A549 (cell line): Measurements from ENCODE around the gene DISC1. TPM values are rescaled to one million over a fixed set of nuclear protein-coding genes. Genes with fewer than 3 reads are reported as not detected.

Experiments used
- ATAC-seq, 2 experiments: fragments of 200-7000 bp in 1 of 2; fragments of >200 bp in 1 of 2; cut with Nextera tagmentation in 1 of 2; cut with Tn5 transposase in 1 of 2; 3 replicates each; pipeline versions ENCODE4 v1.8.0 to v1.9.1; 2018 to 2020; ENCODE audit warnings: mild to moderate bottlenecking in 1 of 2, moderate library complexity in 1 of 2
- CTCF ChIA-PET: fragments of 300-600 bp; sonication (Branson Sonifier 250); formaldehyde crosslinking; extraction: SDS; loops from one replicate; lab custom pipeline; 2021; ENCODE audit warnings: antibody characterized with exemption, inconsistent platforms; lab: Yijun Ruan, JAX
- POLR2A ChIA-PET: fragments of 350-600 bp; formaldehyde crosslinking; extraction: SDS; loops from one replicate; lab custom pipeline; 2021; ENCODE audit warnings: antibody characterized with exemption, inconsistent platforms; lab: Yijun Ruan, JAX
- DNase-seq, 2 experiments: peaks; one replicate each; pipeline versions ENCODE4 v3.0.0 to v3.0.0-alpha.2; 2011 to 2016; ENCODE audit warnings: low read depth in 1 of 2, low spot score in 1 of 2
- FAIRE-seq: peaks from 2 replicates; lab custom pipeline; 2011; peaks lifted over from hg19 to GRCh38; lab: Jason Lieb, UNC
- H3K27ac ChIP-seq, 2 experiments: fragments of >200 bp; sonication (Bioruptor Twin); formaldehyde crosslinking; 3 replicates each; pipeline ENCODE4 v1.5.1; 2016 to 2017
- H3K4me1 ChIP-seq: fragments of >200 bp; sonication (Bioruptor Twin); formaldehyde crosslinking; 3 replicates; pipeline ENCODE4 v1.6.1; 2016
- H3K4me2 ChIP-seq: fragments of >200 bp; sonication (Bioruptor Twin); formaldehyde crosslinking; 3 replicates; pipeline ENCODE4 v1.6.1; 2016
- H3K4me3 ChIP-seq: fragments of >200 bp; sonication (Bioruptor Twin); formaldehyde crosslinking; 3 replicates; pipeline ENCODE4 v1.5.1; 2016
- H3K9me3 ChIP-seq: fragments of >200 bp; sonication (Bioruptor Twin); formaldehyde crosslinking; 3 replicates; pipeline ENCODE4 v1.6.1; 2016
- ATOH8 ChIP-seq: fragments of 250-450 bp; sonication (Bioruptor Pico); IDR thresholded peaks from 2 replicates; pipeline ENCODE4 v1.5.0; 2020; ENCODE audit warnings: low read depth, mild to moderate bottlenecking, moderate library complexity
- CBX2 ChIP-seq: fragments of 200-600 bp; sonication (generic); IDR thresholded peaks from 2 replicates; pipeline ENCODE4 v1.6.1; 2016; ENCODE audit warnings: low read depth, mild to moderate bottlenecking, borderline replicate concordance
- CBX8 ChIP-seq: fragments of 200-600 bp; sonication (generic); IDR thresholded peaks from 2 replicates; pipeline ENCODE4 v1.6.1; 2016
- CHD2 ChIP-seq: fragments of 150-350 bp; IDR thresholded peaks from 2 replicates; pipeline ENCODE4 v1.6.1; 2014; ENCODE audit warnings: low read length; ENCODE audit not compliant: partially characterized antibody
- CHD4 ChIP-seq: fragments of 200-600 bp; sonication (generic); IDR thresholded peaks from 2 replicates; pipeline ENCODE4 v1.6.1; 2016; ENCODE audit warnings: antibody characterized with exemption, mild to moderate bottlenecking, borderline replicate concordance
- EHMT2 ChIP-seq: fragments of 200-600 bp; sonication (generic); IDR thresholded peaks from 2 replicates; pipeline ENCODE4 v1.6.1; 2016; ENCODE audit warnings: antibody characterized with exemption, low read depth, mild to moderate bottlenecking, moderate library complexity
- FOSL2 ChIP-seq, 2 experiments: fragments of 450-650 bp in 1 of 2; fragments of >200 bp in 1 of 2; sonication (Bioruptor Twin) in 1 of 2; formaldehyde crosslinking; IDR thresholded peaks; 2 replicates each; pipeline versions ENCODE4 v1.5.0 to v1.6.1; 2016 to 2020; ENCODE audit warnings: mild to moderate bottlenecking in 1 of 2, moderate library complexity in 1 of 2
- FOXS1 ChIP-seq: fragments of 250-450 bp; sonication (Bioruptor Pico); IDR thresholded peaks from 2 replicates; pipeline ENCODE4 v1.5.0; 2020; ENCODE audit warnings: mild to moderate bottlenecking, moderate library complexity
- HMGXB4 ChIP-seq: fragments of 250-450 bp; sonication (Bioruptor Pico); IDR thresholded peaks from 2 replicates; pipeline ENCODE4 v1.5.0; 2021; ENCODE audit warnings: mild to moderate bottlenecking, moderate library complexity, borderline replicate concordance
- HOXA7 ChIP-seq: fragments of 250-450 bp; sonication (Bioruptor Pico); IDR thresholded peaks from 2 replicates; pipeline ENCODE4 v1.5.0; 2020; ENCODE audit warnings: mild to moderate bottlenecking, moderate library complexity
- JUN ChIP-seq, 2 experiments: fragments of >200 bp; sonication (Bioruptor Twin); formaldehyde crosslinking; IDR thresholded peaks; 2 replicates in 1 of 2; 3 replicates in 1 of 2; pipeline ENCODE4 v1.6.1; 2016 to 2017
- MAX ChIP-seq: IDR thresholded peaks from 2 replicates; pipeline ENCODE4 v1.6.1; 2012
- PBX3 ChIP-seq: IDR thresholded peaks from 2 replicates; pipeline ENCODE4 v1.6.1; 2012
- PHF8 ChIP-seq: fragments of 200-600 bp; sonication (generic); IDR thresholded peaks from 2 replicates; pipeline ENCODE4 v1.6.1; 2016; ENCODE audit warnings: low read depth, mild to moderate bottlenecking, antibody characterized with exemption, moderate library complexity, borderline replicate concordance
- POLR2AphosphoS2 ChIP-seq: conservative IDR thresholded peaks from 2 replicates; pipeline ENCODE4 v1.6.1; 2012; ENCODE audit warnings: low read length, improper control_type of control experiment, inconsistent platforms
- RCOR1 ChIP-seq: fragments of 150-350 bp; IDR thresholded peaks from 2 replicates; pipeline ENCODE4 v1.6.1; 2014; ENCODE audit warnings: antibody characterized with exemption, low read length, low read depth
- RFX5 ChIP-seq: fragments of 450-650 bp; IDR thresholded peaks from 2 replicates; pipeline ENCODE4 v1.7.1; 2014; ENCODE audit warnings: antibody characterized with exemption, mild to moderate bottlenecking, moderate library complexity
- SMC3 ChIP-seq: fragments of >200 bp; sonication (Bioruptor Twin); formaldehyde crosslinking; IDR thresholded peaks from 3 replicates; pipeline ENCODE4 v1.6.1; 2018; ENCODE audit warnings: inconsistent platforms
- SREBF2 ChIP-seq: fragments of 450-650 bp; IDR thresholded peaks from 2 replicates; pipeline ENCODE4 v1.6.1; 2014; ENCODE audit warnings: mild to moderate bottlenecking, moderate library complexity
- TFCP2L1 ChIP-seq: fragments of 250-450 bp; sonication (Bioruptor Pico); IDR thresholded peaks from 2 replicates; pipeline ENCODE4 v1.5.0; 2021; ENCODE audit warnings: mild to moderate bottlenecking
- ZC3H11A ChIP-seq: fragments of 450-650 bp; IDR thresholded peaks from 2 replicates; pipeline ENCODE4 v1.6.1; 2014; ENCODE audit warnings: antibody characterized with exemption, mild to moderate bottlenecking
- ZFP36 ChIP-seq: fragments of 450-650 bp; IDR thresholded peaks from 2 replicates; pipeline ENCODE4 v1.6.1; 2014; ENCODE audit warnings: borderline replicate concordance; ENCODE audit not compliant: partially characterized antibody
- ZNF302 ChIP-seq: fragments of 250-450 bp; sonication (Bioruptor Pico); IDR thresholded peaks from 2 replicates; pipeline ENCODE4 v1.9.0; 2021; ENCODE audit warnings: inconsistent platforms, mild to moderate bottlenecking, moderate library complexity
- ZSCAN20 ChIP-seq: fragments of 250-450 bp; sonication (Bioruptor Pico); IDR thresholded peaks from 2 replicates; pipeline ENCODE4 v1.8.0; 2022; ENCODE audit warnings: mild to moderate bottlenecking, moderate library complexity
- WGBS: methylation state at CpG from one replicate; pipeline ENCODE4 v1.1.6; 2017; ENCODE audit errors: missing lambda C conversion rate; 5-methylcytosine and 5-hydroxymethylcytosine counted together
- polyA plus RNA-seq, 4 experiments: library from polyadenylated mRNA; depleted of rRNA in 3 of 4; stranded (reverse); fragments of >200 nt; fragmentation: RNase III in 1 of 4; extraction: RNeasy Plus Mini Kit Qiagen cat#74134 plus additional on column Dnase treatment in 1 of 4; gene quantifications; 2 replicates in 3 of 4; 3 replicates in 1 of 4; pipeline ENCODE4 v1.2.3, GENCODE V29; 2011 to 2017

The DISC1 gene
- polyA plus RNA-seq, 2 of the 4 experiments (the other 2 are of a cell fraction) = 0.39 to 0.74 TPM

- Histone ChIP-seq H3K27ac (no peak overlapping the region), H3K4me2 (no peak overlapping the region), H3K4me1 (no peaks in the 10 kb centered on the region), H3K4me3 (no peak overlapping the region), H3K9me3 (peaks cover 4% of the 10 kb centered on the region; the same call in 1 of the 3 replicates)
- POLR2A ChIA-PET = no interaction called here
- no peak for FAIRE-seq
- TF ChIP-seq ZC3H11A (no peak), MAX (no peak), ZNF302 (CRISPR knock-in tag) (no peak), RCOR1 (no peak), ZSCAN20 (CRISPR knock-in tag) (no peak), CHD4 (no peak), POLR2AphosphoS2 (no peak), FOSL2 (IDR thresholded peaks at IDR 0.05) (no peak), FOSL2 (CRISPR knock-in tag; IDR thresholded peaks at IDR 0.05) (no peak), TFCP2L1 (no peak), JUN (IDR thresholded peaks at IDR 0.05) (no peak), ATOH8 (no peak), PBX3 (no peak), FOXS1 (CRISPR knock-in tag) (no peak), CBX2 (no peak), HMGXB4 (CRISPR knock-in tag) (no peak)
- ATAC-seq = no peak
- DNase-seq = no peak
- CTCF ChIA-PET = no interaction called here
- 64% methylated on average over 3 of the region's 3 CpGs for WGBS
These were observed 439.9 kb downstream of the DISC1 start for GRCh38 chr1:232066521-232066920.

- WGBS = 18% methylated on average over 1 of the region's 1 CpG
- CTCF ChIA-PET = no interaction called here
- DNase-seq (no peak), ATAC-seq (no peak)
- POLR2A ChIA-PET = no interaction called here
- Histone ChIP-seq H3K4me3 (no peak overlapping the region), H3K4me1 (no peaks in the 10 kb centered on the region), H3K27ac (no peak overlapping the region)
- TF ChIP-seq ZFP36 (no peak), CHD2 (no peak), SMC3 (no peak), PHF8 (no peak), CBX8 (no peak), RFX5 (no peak), PBX3 (no peak), EHMT2 (no peak), JUN (IDR thresholded peaks at IDR 0.05) (no peak), SREBF2 (no peak), MAX (no peak), HOXA7 (no peak)
- TF ChIP-seq, all 56 proteins: peak for 0
- Histone ChIP-seq H3K4me2 (no peak overlapping the region), H3K9me3 (peaks cover 4% of the 10 kb centered on the region; the same call in 1 of the 3 replicates)
- FAIRE-seq = no peak
These were observed 447.7 kb downstream of the DISC1 start for GRCh38 chr1:232074265-232074664.
